T-helper 1 cell treated with Interleukin-12 subunit alpha and Interleukin-12 subunit beta and Interleukin-4 antibody, amounts not matched to agents 30 ng/mL and 1 ng/mL, for 36 hours (primary cell): Measurements from ENCODE around the gene ZSWIM2. TPM values are rescaled to one million over a fixed set of nuclear protein-coding genes. Genes with fewer than 3 reads are reported as not detected.
"Not testable (repeated sequence)": the region's sequence is repeated elsewhere in the genome, so short reads cannot be mapped to it uniquely, and the experiment has no call there.

Source experiments
- intact Hi-C: fragments of 100-400 bp; cut with micrococcal nuclease; formaldehyde crosslinking; loops from one replicate; pipeline ENCODE4 v1.15.1; 2024
- total RNA-seq: library from RNA; stranded (reverse); gene quantifications from 2 replicates; pipeline ENCODE4 v1.2.3, GENCODE V29; 2022

ZSWIM2 gene
- total RNA-seq, 1 donor from 2014 or later = not detected

DNA sequence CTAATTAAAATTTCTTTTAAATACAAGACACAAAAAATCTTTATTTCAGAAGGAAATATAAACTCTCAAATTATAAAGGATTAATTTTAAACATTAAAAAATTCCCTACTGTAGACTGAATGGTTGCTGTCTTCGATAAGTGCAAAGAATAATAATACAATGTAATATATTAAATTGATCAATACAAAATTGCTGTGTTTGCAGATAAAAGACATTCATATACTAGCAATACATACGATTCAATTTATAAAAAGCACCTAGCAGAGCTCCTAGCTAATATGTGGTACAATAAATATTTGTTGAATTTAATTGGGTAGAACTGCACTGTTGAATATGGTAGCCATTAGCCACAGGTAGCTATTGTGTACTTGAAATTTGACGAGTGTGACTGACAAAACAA, 6.6 kb downstream of the ZSWIM2 start:
- intact Hi-C loops = no loop called here

DNA sequence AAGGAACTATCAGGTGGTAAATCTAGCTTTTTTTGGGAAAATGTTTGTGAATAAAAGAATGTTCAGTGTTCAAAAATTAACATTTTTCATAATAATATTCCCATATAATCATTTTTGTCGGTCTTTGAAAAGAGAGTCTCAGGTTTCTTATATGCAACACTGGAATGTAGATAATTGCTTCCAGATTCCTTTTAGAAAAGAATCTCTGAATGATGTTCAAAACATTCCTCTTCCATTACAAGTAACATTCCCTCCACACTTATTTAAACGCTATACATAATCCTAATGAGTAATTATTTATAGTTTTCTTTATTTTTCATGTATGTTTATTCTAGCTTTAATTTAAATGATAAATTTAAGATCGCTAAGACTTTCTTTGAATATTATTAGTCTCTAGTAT, 7.0 kb downstream of the ZSWIM2 start:
- intact Hi-C loops = no loop called here

DNA sequence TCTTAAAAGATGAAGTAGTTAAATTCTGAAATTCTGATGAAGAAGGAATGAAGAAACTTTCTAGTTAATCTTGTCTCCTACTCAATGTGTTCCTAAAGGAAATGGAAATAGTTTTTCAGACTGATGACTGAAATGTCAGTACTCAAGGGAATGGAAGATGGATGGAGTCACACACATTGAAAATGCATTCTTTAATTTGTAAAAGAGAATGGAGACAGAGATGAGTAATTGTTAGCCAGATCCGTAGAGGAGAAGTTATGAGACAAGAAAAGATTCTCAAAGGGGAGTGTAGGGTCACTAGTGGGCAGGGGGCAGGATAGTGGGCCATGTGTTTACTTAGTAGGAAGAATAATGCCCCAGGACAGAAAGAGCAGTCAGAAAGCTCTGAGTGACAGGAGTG, 13.3 kb downstream of the ZSWIM2 start:
- intact Hi-C loops = no loop called here

DNA sequence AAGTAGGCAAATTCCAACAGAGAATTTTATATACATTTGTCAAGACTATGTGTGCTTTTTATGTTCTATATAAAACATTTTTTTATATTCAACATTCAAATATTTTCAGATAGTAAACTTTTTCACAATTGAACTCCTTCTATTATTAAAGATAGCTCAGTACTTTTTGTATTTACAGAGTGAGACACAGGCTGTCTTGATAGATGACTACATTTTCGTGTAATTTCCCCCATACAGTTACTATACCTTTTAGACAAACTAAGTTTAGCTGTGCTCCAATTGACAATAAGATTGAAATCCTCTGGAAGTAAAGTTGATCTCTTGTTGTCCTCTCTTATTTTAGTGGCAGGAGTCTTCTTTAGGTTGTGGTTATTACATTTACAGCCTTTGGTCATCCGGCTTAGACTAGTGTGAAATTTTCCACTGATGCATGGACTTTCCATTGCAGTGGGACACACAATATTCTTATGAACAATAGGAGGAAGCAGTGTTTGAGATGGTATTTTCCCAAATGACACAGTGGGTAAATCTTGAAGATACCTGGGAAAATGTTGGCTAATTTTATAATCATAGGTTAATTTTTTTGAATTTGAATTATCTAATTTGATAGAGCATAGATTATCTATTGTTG, 21.0 kb downstream of the ZSWIM2 start:
- intact Hi-C loops = no loop called here

DNA sequence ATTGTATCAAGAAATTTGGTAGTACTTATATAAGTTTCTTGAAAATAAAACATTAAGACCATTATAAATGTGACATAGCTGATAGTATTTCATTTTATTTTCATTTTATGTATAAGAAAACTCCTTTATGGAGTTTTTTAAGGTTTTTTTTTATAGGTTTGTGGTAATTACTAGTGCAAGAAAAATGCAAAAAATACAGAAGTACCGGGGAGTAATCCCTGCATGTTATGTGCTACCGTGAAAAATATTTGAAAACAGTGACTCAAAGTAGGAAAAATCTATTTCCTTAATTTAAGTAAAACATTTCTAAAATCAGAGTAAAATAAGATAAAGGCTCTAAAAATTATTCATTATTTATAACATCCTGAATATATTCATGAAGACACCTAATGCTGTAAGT, 21.6 kb downstream of the ZSWIM2 start:
- intact Hi-C loops = no loop called here

DNA sequence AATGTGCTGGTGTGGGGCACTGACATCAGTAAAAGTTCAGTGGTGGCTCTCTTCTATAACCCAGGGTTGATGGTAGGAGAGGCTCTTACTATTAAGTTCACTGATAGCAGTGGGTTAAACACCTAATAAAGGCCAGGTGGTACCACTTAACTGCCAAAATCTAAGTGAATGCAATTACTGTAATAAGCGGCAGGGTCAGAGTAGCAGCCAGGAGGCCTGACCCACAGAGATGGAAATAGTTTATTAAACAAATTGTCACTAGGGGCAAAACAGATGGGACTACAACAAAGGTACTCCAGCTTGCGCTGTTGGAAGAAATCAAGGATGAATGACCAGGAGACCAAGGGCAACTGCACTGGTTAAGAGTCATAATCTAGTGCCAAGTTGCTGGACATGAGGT, 26.6 kb downstream of the ZSWIM2 start:
- intact Hi-C loops = no loop called here

DNA sequence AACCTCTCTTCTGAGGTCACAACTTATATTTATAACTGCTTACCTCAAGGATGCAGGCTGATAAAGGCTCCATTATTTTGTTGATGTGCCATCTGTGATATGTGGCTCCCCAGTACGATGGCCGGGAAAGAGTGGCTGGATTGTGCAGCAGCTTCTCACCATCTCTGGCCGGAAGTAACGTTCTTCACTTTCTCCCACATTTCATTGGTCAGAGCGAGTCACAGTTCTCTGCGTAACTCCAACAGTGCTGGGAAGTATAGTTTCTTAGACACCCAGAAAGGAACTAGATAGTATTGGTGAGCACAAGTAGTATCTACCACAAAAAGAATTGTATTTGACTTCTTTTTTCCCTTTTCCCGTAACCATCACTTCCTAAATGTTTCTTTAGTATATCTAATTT, 28.7 kb downstream of the ZSWIM2 start:
- intact Hi-C loops = no loop called here

DNA sequence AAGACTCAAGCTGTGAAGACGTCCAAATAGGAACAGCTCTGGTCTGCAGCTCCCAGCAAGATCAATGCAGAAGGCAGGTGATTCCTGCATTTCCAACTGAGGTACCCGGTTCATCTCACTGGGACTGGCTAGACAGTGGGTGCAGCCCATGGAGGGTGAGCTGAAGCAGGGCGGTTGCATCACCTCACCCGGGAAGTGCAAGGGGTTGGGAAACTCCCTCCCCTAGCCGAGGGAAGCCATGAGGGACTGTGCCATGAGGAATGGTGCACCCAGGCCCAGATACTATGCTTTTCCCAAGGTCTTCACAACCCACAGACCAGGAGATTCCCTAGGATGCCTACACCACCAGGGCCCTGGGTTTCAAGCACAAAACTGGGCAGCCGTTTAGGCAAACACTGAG, 37.2 kb downstream of the ZSWIM2 start:
- intact Hi-C loops = not testable (repeated sequence)

DNA sequence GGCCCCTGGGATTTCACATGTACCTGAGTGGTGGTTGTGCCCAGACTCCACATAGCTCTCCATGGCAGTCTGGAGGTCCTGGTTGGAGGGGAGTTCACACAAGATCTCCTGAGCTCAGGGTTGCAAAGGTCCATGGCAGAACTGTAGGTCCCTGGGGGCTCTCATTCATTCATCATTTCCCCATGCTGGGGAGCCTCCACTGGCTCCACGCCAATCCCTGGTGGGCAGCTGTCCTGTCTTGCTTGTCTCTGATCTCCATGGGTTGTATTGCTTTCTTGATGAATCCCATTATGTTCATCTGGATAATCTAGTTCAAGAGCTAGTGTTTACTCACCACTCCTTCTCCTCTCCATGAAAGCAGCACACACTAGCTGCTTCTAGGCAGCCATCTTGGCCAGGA, 42.4 kb downstream of the ZSWIM2 start:
- intact Hi-C loops = no loop called here

DNA sequence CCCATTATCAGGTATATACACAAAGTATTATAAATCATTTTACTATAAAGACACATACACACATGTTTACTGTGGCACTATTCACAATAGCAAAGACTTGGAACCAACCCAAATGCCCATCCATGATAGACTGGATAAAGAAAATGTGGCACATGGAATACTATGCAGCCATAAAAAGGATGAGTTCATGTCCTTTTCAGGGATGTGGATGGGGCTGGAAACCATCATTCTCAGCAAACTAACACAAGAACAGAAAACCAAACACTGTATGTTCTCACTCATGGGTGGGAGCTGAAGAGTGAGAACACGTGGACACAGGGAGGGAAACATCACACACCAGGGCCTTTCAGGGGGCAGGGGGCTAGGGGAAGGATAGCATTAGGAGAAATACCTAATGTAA, 50.4 kb downstream of the ZSWIM2 start:
- intact Hi-C loops = not testable (repeated sequence)

DNA sequence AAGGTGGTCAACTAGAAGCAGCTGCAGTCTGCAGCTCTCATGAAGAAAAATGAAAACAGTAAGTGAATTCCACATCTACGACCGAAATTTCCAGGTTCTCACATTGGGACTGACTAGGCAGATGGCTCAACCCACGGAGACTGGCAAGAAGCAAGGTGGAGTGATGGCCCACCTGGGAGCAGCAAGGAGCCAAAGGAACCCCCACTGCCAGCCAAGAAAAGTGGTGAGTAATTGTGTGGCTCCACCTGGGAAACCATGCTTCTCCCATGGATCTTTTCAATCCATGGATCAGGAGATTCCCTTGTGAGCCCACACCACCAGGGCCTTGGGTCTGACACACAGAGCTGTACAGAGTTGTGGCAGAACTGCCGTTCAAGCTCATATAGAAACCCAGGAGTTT, 64.0 kb downstream of the ZSWIM2 start:
- intact Hi-C loops = no loop called here

DNA sequence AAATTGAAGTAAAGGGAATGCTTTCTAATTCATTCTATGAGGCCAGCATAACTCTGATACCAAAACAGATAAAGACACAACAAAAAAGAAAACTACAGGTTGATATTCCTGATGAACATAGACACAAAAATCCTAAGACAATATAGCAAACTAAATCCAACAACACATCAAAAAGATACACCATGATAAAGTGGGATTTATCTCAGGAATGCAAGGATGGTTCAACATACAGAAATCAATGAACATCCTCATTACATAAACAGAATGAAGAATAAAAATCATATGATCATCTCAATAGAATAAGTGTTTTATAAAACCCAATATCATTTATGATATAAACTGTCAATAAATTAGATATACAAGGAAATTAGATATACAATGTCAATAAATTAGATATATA, 65.7 kb downstream of the ZSWIM2 start:
- intact Hi-C loops = no loop called here

DNA sequence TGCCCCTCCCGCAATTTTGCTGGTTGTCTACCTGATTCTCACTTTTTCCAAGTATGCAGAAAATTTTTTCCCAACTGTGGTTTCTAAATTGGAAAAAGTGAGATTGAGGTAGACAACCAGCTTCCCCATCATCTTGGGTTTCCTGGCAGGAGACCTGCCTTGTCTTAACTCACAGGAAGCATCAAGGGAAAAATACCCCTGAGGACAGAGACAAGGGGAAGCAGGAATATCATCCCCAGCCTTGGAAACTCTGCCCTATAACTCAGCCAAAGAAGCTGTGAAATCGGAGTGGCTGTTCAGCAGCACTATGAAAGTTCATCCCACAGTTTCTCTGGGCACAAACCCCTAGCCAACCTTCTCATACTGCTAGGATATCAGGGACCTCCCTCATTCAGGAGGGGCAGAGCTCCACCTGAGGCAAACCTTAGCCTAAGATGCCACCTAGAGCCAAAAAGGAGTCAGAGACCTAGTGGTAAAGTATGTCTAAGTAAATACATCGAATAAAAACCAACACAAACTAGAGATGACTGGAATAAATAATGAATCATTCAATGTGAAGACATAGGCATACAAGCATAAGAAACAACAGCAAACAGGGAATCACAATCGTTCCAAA, 68.2 kb downstream of the ZSWIM2 start:
- intact Hi-C loops = loop anchor here (2.0 kb wide), 1 partner anchor 62 kb away; no protein-coding TSS in a partner anchor

Other genes starting within 250 kb of the ZSWIM2 start
- 1.6 and 1.7 TPM in 2 replicates for gene FAM171B, start 155.1 kb downstream of the ZSWIM2 start, total RNA-seq